GM21367 (cell line): ENCODE data around the gene ANXA11.
"Not testable (repeated sequence)": the region's sequence is repeated elsewhere in the genome, so short reads cannot be mapped to it uniquely, and the experiment has no call there.

Experiments
- ATAC-seq: cut with Tn5 transposase; IDR thresholded peaks from one replicate; pipeline ENCODE4 v1.9.1; 2021; ENCODE audit not compliant: unreplicated experiment

ANXA11 gene

DNA sequence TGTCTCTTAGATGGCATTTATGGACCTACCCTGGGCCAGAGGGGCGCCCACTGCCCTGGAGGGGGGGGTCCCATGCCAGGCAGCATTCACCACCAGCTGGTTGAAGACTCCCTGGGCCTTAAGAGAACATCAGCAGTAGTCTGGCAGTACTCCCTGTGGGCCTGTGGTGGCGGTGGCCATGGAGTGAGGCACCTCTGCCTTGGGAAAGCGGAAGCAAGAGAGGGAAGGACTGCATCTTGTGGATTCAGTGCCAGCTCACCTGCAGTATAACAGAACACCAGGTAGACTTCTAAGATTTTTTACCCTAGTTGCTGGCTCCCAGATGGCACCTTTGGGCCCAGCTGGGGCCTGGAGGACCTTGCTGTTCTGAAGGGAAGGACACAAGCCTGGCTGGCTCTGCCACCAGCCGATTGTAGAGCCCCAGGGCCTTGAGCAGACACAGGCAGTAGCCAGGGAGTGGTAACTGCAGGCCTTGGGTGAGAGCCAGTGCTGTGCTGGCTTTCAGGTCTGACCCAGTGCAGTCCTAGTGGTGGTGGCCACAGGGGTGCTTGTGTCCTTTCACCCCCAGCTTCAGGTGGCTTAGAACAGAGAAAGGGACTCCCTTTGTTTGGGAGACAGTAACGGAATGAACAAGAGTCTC, 57.1 kb downstream of the ANXA11 start:
- no peak for ATAC-seq

DNA sequence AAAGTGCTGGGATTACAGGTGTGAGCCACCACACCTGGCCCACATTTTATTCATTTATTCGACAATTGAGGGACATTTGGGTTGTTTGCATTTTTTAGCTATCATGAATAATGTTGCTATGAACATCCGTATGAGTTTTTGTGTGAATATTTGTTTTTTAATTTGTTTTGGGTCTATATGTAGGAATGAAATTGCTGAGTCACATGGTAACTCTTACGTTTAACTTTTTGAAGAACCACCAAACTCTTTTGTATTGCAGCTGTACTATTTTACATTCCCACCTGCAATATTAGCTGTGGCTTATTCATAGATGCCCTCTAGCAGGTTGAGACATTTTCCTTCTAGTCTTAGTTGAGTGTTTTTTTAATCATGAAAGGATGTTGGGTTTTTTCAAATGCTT, 58.4 kb downstream of the ANXA11 start:
- no peak for ATAC-seq

DNA sequence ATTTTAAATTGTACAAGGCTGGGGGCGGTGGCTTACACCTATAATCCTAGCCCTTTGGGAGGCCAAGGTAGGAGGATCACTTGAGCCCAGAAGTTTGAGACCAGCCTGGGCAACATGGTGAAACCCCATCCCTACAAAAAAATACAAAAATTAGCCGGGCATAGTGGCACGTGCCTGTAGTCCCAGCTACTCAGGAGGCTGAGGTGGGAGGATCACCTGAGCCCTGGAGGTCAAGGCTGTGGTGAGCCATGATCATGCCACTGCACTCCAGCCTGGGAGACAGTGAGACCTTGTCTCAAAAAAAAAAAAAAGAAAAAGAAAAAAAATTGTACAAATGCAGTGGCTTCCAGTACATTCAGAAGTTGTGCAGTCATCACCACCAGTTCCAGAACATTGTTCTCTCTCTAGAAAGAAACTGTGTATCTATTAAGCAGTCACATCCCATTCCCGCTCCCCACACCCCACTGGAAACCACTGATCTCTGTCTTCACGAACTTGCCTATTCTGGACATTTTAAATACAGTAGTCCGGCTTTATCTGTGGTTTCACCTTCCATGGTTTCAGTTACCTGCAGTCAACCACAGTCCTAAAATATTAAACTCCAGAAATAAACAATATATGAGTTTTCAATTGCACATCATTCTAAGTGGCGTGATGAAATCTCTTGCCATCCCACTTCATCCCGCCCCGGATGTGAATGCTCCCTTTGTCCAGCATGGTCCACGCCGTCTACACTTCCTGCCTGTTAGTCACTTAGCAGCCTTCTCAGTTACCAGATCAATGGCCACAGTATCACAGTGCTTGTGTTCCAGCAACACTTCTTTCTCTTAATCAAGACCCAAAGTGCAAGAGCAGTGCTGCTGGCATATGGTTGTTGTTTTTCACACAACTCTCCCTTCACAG, 59.7 kb downstream of the ANXA11 start:
- ATAC-seq, result not testable (repeated sequence)

DNA sequence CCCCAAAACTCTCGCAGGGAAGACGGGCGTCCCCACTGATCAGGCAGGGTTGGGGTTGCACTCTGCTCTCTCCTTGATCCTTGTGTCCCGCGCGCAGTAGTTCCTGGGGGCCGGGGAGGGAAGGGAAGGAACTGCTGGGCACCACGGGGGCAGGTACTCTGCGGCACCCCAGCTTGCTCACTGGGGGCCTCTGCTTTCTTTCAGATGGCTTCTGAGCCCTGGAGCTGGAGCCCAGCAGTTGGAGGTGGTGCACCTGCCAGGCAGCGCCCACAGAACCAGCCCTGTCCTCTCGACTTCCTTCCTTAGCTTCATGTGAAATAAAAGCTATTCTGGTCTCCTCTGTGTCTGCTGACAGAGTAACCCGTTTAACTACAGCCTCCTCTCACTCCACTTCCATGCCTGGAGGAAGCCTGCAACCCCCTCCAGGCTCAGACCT, 60.6 kb downstream of the ANXA11 start:
- ATAC-seq, result peak; percentile 40

DNA sequence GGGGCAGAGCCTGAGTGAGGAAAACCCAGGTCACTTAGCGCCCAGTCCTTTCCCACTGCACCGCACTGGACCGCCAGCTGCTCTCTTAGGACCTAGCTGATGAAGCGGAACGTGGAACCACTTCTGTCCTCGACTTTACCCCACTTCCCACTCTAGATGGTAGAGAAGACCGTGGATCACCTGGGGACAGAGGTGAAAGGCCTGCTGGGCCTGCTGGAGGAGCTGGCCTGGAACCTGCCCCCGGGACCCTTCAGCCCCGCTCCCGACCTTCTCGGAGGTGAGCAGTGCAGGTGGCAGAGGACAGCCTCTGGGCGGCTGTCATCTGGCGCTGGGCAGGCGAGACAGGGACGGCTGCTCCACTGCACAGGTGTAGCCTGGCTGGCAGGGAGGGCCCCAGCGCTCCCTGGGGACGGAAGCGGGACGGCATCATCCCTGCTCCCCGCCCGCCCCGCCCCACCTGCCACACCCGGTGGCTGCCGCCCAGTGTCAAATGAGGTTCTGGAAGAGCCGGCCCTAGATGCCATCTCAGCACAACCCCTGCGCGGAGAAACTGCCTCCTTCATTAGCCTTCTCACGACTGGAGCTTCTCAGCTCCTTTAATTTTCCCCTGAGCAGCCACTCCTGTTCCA, 61.2 kb downstream of the ANXA11 start:
- ATAC-seq, result peak; percentile 54

DNA sequence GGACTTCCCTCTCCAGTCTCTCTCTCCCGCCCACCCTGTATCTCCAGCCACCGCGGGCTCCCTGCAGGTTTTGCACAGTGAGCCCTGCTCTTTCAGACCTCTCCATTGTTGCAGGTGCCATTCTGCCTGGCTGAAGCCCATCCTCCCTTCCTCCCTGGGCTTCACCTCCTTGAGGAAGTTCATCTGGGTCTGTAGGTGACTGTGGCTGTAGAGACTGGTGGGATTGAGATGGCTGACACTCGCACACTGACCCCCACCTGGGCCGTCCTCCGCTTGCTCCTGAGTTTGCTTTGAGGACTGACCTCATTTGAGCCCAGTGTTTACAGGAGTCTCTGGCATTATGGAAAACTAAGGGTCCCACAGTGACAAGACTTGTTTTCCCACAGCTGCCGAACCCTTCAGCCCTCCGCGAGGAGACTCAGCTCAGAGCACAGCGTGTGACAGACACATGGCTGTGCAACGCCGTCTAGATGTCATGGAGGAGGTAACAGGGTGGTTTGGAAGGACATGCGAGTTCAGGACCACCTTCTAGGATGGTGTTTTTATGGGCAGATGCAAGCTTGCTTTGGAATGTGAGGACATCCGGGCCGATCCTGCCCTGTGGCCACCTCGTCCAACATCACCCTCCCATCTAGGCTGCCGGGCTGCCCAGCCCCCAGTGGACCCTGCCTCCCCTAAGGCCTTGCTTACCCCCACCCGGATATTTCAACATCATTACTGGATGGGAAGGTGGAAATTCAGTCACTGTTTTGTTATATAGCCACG, 63.5 kb downstream of the ANXA11 start:
- ATAC-seq, result no peak

DNA sequence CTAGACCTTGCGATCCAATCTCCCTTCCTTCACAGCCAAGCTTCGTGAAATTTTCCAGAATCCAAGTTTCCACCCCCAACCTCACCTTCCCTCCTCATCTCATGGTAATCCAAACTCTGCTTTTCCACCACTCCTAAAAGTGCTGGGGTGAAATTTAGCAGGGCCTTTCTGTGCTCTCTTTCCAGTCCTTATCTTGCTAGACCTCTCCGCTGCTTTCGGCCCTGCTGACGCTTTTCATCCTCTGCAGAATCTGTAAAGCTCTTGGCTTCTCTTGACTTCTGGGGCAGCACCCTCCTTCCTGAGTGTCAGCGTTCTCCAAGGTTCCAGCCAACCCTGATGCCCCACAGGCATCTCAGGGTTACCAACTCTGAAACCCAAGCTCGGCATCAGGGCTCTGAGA, 65.1 kb downstream of the ANXA11 start:
- ATAC-seq, result no peak

DNA sequence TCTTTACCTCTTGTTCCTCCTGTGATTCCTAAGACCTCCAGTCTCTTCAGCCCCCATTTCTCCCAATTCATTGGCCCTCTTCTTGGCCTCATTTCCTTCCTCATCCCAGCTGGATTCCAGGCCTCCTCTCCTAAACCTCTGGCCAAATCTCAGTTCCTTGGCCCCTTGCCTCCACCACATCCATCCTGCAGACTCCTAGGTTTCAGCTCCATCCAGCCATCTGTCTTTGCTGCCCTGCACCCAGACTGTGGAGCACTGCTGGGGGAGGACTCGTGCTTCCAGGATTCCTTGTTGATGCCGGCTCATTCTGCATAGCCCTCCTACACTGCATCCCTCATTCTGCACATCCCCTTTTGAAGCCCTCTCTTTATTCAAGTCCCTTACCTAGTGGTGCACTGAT, 66.1 kb downstream of the ANXA11 start:
- ATAC-seq, result no peak

DNA sequence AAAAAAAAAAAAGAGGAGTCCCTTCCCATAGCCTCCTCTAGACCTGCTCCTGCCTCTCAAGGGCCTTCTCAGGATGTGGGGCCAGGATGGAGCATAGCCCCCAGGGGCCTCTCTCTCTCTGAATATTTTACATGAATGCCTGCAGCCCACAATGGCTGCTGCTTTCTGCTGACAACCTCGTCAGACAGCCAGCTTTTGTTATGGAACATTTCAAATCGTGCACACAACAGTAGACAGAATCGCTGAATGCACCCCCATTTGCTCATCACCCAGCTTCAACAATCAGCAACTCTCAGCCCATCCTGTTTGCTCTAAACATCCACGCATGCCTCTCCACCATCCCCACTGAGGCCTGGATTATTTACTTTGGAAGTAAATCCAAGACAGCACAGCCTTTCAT, 67.4 kb downstream of the ANXA11 start:
- ATAC-seq, result no peak

DNA sequence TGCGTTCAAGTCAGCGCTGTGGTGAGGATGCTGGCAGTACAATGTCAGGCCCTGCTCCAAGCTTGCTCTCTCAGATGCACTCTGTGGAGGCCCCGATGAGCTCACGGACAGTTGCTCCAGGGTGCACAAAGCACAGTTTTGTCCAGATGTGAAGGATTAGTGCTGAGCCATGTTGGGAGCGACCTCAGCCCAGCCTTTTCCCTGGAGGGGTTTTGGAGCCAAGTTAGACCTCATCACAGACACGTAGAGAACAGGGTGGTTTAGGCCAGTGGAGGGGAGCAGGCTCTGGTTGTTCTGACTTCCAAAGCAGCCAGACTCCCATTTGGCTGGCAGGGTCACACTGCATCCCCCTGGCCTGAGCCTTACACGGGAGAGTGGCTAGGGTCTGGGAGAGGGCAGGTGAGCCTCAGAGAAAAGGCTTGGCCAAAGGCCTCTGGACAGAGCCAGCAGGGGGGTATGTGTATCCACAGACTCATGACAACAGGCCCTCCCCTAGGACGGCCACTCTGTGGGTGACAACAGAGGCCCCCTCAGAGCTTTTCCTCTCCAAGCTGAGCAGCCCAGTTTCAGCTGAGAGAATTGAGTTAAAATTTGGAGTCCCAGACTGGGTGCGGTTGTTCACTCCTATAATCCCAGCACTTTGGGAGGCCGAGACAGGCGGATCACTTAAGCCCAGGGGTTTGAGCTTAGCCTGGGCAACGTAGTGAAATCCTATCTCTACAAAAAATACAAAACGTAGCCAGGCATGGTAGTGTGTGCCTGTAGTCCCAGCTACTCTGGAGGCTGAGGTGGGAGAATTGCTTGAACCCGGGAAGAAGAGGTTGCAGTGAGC, 68.1 kb downstream of the ANXA11 start:
- ATAC-seq, result no peak

DNA sequence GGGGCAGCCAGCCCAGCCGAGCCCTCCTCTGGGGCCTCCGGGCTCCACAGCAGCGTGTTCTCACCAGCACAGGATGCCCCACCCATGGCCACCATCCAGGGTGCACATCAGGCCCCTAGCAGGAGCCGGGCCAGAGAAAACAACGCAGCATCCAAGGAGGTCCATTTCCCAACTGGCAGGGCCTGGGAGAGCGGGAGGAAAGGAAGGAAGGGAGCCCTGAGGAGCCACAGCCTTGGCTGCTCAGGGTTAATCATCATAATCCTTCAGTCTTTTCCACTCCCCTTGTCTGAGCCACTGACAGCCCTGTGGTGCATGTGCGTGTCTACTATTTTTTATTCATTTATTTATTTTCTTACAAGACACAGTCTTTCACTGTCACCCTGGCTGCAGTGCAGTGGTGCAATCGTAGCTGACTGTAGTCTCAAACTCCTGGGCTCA, 69.2 kb downstream of the ANXA11 start:
- ATAC-seq, result no peak

DNA sequence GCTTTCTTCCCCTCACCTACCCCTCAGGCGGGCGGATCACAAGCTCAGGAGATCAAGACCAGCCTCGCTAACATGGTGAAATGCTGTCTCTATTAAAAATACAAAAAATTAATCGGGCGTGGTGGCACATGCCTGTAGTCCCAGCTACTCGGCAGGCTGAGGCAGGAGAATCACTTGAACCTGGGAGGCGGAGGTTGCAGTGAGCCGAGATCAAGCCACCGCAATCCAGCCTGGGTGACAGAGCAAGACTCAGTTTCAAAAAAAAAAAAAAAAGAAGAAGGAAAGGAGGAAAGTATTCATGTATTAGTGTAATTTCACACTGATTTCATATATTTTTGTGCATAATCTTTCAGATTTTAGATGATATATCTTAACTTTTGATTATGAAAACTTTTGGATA, 71.7 kb downstream of the ANXA11 start:
- ATAC-seq, result not testable (repeated sequence)

DNA sequence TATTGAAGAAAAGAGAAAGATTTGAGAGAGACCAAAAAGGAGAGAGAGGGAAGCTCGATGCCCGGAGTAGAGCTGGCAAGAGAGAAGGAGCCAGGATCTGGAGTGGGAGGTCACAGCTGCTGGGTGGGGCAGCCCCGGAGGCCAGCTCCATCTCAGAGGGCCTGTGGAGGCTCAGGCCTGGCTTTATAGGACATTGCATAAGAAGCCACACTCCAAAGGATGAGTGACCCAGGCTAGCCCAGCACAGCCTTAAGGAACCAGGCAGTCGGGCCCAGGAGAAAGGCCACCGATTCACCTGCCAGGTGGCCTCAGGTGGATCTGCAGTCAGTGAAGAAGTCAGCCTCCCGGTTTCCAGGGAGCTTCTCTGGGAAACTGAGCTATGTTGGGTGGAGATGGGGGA, 72.1 kb downstream of the ANXA11 start:
- no peak for ATAC-seq

DNA sequence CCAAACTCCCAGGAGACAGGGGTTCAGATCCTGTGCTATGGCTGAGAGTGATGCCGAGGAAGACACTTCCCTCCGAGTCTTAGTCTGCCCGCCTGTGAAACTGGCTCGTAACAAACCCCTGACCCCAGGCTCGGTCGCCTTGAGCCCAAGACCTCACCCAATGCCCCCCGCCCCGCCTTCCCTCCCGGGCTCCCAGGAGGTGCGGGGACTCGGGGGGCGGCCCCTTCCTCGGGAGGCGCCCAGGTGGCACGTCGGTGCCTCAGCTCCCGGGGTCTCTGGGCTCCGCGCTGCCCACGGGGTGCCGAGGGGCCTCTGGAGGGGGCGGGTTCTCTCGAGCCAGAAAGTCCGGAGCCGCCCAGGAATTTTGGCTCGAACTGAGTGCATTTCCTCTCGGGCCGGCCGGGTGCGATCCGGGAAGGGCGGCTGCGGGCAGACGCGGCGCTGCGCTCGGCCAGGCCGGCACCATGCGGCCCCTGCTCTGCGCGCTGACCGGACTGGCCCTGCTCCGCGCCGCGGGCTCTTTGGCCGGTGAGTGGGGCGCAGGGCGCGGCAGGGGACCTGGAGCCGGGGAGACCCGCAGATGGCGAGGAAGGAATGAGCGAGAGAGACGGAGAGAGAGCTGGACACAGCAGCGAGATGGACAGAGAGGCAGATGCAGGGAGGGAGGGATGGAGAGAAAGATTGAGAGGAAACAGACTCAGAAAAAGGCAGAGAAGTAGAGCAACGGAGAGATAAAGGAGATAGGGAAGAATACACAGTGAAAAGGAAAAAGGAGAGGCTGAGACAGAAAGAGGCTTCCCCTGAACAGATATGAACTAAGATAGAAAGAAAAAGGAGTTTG, 72.8 kb downstream of the ANXA11 start, which contains the start of gene PLAC9:
Gene PLAC9 (plus strand): TSS at position 432 of the 841 bp plus-strand sequence. CDS start 33 bp downstream, at position 465.
- ATAC-seq, result no peak

DNA sequence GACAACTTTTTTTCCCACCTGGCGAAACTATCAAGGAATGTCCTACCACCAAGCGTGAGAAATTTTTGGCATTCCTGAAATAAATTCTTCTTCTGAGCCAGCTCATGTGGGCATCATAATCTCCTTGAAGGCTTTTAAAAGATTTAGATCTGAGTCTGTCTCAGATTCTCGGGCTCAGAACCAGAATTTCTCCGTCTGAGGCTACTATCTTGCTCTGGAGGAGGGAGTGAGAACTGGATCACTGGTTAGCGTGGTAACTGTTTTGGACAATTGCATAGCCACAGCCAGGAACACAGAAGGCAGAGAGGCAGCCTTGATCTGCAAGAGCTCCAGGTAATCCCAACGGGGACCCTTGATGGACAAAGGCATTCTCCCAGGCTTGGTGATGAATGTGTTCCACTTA, 73.8 kb downstream of the ANXA11 start:
- no peak for ATAC-seq

DNA sequence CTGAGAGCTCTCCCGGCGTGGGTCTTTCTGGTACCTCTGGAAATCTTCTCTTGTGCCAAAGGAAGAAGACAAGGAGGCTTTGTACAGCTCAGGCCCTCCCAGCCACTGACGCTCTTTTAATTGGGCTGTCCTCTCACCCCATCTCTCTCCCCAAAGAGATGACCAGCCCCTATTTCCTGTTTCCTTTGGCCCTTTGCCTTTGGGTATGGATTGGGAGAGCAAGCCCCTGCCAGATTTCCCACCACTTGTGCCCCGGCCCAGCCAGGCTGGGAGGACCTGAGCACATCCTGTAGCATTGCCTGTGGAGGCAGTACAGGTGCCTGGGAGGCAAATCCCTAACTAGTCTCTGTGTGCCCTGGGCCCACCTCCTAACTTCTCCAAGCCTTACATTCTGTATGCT, 78.5 kb downstream of the ANXA11 start:
- no peak for ATAC-seq

DNA sequence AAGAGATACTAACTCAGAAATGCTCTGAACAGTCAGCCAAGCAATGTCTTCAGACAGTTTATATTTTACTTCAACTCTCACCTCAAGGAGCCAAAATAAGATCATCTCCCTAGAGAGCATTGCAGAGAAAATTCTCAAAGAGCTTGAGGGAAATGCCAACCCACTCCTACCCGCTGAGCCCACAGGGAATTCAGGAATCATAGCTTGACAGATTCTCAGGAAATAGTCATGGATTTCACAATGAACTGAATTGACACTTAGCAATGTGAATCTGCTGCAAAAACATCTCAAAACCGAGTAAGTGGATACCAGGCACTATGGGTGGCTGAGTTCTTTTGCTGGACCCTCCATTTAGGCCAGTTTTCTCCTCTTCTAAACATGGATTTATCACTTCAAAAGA, 82.6 kb downstream of the ANXA11 start:
- ATAC-seq, result no peak

DNA sequence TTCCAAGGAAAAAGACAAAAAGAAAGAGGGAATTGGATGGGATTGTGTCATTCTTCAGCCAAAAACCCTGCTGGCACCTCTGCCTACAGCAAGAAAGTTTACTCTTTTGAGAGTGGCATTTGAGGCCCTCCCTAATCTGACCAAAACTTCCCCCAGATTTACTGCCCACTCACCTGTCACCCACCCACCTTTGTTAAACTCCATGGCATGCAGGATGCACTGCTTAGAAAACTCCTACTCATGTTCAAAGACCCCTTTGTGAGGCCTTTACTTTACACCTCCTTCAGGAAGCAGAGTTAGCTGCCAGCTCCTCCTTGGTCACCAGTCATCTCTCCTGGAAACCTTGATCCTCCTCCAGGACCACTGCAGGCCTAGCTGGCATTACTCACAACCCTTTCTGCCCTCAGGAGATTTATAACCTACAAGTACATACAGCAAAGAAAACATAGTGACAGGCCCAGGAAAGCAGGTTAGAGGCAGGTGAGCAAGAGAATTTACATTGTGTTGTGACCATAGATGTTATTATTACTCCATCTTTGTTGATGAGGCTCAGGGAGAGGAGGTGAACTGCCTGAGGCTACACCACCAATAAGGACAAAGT, 83.1 kb downstream of the ANXA11 start:
- ATAC-seq, result no peak

DNA sequence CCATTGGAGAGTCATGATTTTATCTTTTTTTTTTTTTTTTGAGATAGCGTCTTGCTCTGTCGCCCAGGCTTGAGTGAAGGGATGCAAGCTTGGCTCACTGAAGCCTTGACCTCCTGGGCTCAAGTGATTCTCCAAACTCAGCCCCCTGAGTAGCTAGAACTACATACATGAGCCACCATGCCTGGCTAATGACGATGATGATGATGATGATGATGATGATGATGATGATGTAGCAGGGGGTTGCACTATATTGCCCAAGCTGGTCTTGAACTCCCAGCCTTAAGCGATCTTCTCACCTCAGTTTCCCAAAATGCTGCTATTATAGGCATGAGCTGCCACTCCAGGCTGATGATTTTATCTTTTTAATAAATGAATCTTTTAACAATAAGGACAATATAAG, 86.7 kb downstream of the ANXA11 start:
- ATAC-seq, result no peak
